GM18519 (cell line): ENCODE measurements around the gene ICAM1.

ENCODE experiments used
- ATAC-seq: cut with Tn5 transposase; IDR thresholded peaks from one replicate; pipeline ENCODE4 v1.9.1; 2021; ENCODE audit warnings: mild to moderate bottlenecking, moderate library complexity; ENCODE audit not compliant: unreplicated experiment, low FRiP score

ICAM1 gene

GRCh38 chr19:10291554-10292205 lies 20.8 kb downstream of the ICAM1 start:
- ATAC-seq, result no peak

- ATAC-seq, result no peak
Measured at GRCh38 chr19:10292206-10292788, 21.4 kb downstream of the ICAM1 start.

- ATAC-seq, result no peak
Measured at GRCh38 chr19:10292789-10293636, 22.1 kb downstream of the ICAM1 start.

- no peak for ATAC-seq
Measured at GRCh38 chr19:10293637-10294367, 22.9 kb downstream of the ICAM1 start.

GRCh38 chr19:10294368-10294697 lies 23.4 kb downstream of the ICAM1 start:
- ATAC-seq, result no peak

- ATAC-seq, result no peak
Measured at GRCh38 chr19:10295305-10295846, 24.5 kb downstream of the ICAM1 start.

- ATAC-seq, result no peak
Measured at GRCh38 chr19:10295847-10296591, 25.1 kb downstream of the ICAM1 start.

GRCh38 chr19:10299545-10300458 lies 28.9 kb downstream of the ICAM1 start:
- no peak for ATAC-seq

GRCh38 chr19:10305139-10305806 lies 34.4 kb downstream of the ICAM1 start:
- ATAC-seq, result no peak

GRCh38 chr19:10306327-10306726 lies 35.4 kb downstream of the ICAM1 start:
- ATAC-seq, result no peak

GRCh38 chr19:10309423-10309822 lies 38.5 kb downstream of the ICAM1 start, which contains the start of gene ZGLP1:
ZGLP1 (minus strand) TSS chr19:10309815.
- no peak for ATAC-seq

- no peak for ATAC-seq
Measured at GRCh38 chr19:10315335-10316214, 44.7 kb downstream of the ICAM1 start, which contains the start of gene FDX2. FDX2 (minus strand) TSS chr19:10316015; CDS start chr19:10315996, 19 bp downstream.

- no peak for ATAC-seq
Measured at GRCh38 chr19:10316229-10317044, 45.5 kb downstream of the ICAM1 start.

- ATAC-seq, result no peak
Measured at GRCh38 chr19:10317045-10317856, 46.3 kb downstream of the ICAM1 start.

GRCh38 chr19:10317857-10318462 lies 47.0 kb downstream of the ICAM1 start:
- ATAC-seq, result no peak
